ENCODE results near the gene IL4R. TPM values are rescaled to one million over a fixed set of nuclear protein-coding genes. Genes with fewer than 3 reads are reported as not detected.

IL4R gene
- total RNA-seq, 1 donor from 2014 or later: 143 TPM

DNA sequence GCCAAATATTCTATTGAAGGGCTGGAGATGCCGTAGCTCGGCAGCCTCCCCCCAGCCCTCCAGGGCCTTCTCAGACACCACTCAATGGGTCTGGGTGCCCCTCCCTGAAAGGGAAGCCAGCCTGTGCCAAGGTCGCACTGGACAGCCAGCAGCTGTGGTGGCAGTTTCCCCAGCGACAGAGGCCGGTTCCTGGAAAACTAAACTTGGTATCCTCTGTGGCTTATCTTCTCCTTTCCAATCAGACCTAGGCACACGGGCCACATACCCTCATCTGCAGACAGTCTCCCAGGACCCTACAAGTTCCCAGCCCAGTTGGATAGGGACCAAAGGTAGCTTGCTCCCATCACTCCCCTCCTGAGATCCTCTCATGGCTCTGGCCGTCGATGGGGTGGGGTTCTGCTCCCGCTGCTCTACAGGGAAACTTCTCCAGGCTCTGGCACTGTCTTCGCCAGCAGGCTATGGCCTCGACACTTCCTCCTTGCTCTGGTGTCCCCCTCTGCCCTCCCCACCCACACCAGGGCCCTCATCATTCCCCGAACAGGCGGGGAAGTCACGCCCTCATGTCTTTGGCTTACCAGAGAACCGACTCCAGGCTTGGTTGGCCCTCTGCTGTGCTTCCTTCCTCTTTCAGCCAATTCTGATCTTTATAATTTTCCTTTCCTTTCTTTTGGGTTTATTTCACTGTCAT, 69.9 kb downstream of the IL4R start:
- no peaks in the 10 kb centered on the region for H3K36me3 ChIP-seq
- H3K9me3 ChIP-seq: no peaks in the 10 kb centered on the region
- intact Hi-C loops (cut with DNase I): no loop called here
- H3K27ac ChIP-seq: peak overlapping the region; percentile 49
- no peak overlapping the region for H3K4me3 ChIP-seq
- H3K4me1 ChIP-seq: no peaks in the 10 kb centered on the region
- DNase-seq (peak; percentile 74), ATAC-seq (peak; percentile 70 to 84)
- no peaks in the 10 kb centered on the region for H3K27me3 ChIP-seq (ENCODE audit: low read depth)
- TF ChIP-seq, protein P1, sequence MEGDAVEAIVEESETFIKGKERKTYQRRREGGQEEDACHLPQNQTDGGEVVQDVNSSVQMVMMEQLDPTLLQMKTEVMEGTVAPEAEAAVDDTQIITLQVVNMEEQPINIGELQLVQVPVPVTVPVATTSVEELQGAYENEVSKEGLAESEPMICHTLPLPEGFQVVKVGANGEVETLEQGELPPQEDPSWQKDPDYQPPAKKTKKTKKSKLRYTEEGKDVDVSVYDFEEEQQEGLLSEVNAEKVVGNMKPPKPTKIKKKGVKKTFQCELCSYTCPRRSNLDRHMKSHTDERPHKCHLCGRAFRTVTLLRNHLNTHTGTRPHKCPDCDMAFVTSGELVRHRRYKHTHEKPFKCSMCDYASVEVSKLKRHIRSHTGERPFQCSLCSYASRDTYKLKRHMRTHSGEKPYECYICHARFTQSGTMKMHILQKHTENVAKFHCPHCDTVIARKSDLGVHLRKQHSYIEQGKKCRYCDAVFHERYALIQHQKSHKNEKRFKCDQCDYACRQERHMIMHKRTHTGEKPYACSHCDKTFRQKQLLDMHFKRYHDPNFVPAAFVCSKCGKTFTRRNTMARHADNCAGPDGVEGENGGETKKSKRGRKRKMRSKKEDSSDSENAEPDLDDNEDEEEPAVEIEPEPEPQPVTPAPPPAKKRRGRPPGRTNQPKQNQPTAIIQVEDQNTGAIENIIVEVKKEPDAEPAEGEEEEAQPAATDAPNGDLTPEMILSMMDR (IDR thresholded peaks at IDR 0.05): no peak

- H3K36me3 ChIP-seq: no peaks in the 10 kb centered on the region
- TF ChIP-seq, protein P1 (IDR thresholded peaks at IDR 0.05): no peak
- ATAC-seq: no peak
- no peak overlapping the region for H3K4me3 ChIP-seq
- no peaks in the 10 kb centered on the region for H3K27me3 ChIP-seq (ENCODE audit: low read depth)
- H3K9me3 ChIP-seq: no peaks in the 10 kb centered on the region
- no peak overlapping the region for H3K27ac ChIP-seq
- no peaks in the 10 kb centered on the region for H3K4me1 ChIP-seq
- DNase-seq: no peak
- intact Hi-C loops (cut with DNase I): no loop called here
Measured at GRCh38 chr16:27384425-27384824, 70.7 kb downstream of the IL4R start.

GRCh38 chr16:27385398-27385797, 71.6 kb downstream of the IL4R start:
- no peaks in the 10 kb centered on the region for H3K27me3 ChIP-seq (ENCODE audit: low read depth)
- no peaks in the 10 kb centered on the region for H3K4me1 ChIP-seq
- ATAC-seq (no peak), DNase-seq (no peak)
- TF ChIP-seq, protein P1 (IDR thresholded peaks at IDR 0.05): no peak
- H3K27ac ChIP-seq: no peak overlapping the region
- H3K4me3 ChIP-seq: no peak overlapping the region
- intact Hi-C loops (cut with DNase I): no loop called here
- no peaks in the 10 kb centered on the region for H3K36me3 ChIP-seq
- no peaks in the 10 kb centered on the region for H3K9me3 ChIP-seq

DNA sequence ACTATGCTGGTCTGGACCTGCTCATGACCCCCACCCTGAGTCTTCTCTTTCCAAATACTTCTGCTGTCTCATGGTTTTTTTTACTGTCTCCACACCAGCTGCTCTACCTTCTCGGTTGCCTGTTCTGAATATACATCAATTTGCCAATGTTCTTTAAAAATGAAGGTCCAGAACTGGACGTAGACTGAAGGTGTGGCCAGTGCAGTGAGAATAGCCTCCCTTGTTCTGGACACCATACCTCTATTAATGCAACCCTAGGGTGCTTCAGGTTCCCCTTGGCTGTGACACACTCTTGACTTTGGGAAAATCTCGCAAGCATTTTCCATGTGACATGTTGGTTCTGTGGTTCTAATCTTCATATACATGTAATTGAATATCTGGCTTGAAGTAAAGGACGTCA, 72.9 kb downstream of the IL4R start:
- TF ChIP-seq, protein P1 (IDR thresholded peaks at IDR 0.05): no peak
- intact Hi-C loops (cut with DNase I): no loop called here
- no peaks in the 10 kb centered on the region for H3K4me1 ChIP-seq

DNA sequence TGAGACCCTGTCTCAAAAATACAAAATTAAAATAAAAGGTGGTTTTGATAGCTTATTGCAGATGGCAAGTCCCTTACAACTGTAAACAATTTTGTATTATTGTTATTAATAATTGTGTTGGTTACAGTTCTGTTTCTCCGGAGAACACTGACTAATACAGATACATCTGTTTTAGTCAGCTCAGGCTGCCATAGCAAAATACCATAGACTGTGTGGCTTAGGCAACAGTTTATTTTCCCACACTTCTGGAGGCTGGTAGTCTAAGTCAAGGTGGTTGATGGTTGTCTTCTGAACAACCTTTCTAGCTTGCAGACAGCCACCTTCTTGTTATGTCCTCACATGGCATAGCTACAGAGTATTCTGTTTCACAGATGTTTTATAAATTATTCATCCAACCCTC, 74.0 kb downstream of the IL4R start:
- TF ChIP-seq, protein P1 (IDR thresholded peaks at IDR 0.05): no peak
- H3K27ac ChIP-seq: no peak overlapping the region
- no peak for DNase-seq
- no peaks in the 10 kb centered on the region for H3K27me3 ChIP-seq (ENCODE audit: low read depth)
- no peak overlapping the region for H3K4me3 ChIP-seq
- no peaks in the 10 kb centered on the region for H3K4me1 ChIP-seq
- no peak for ATAC-seq
- H3K36me3 ChIP-seq: no peaks in the 10 kb centered on the region
- H3K9me3 ChIP-seq: no peaks in the 10 kb centered on the region
- intact Hi-C loops (cut with DNase I): no loop called here

More for the DNA sequence above, 72.9 kb downstream of the IL4R start:
- Histone ChIP-seq H3K36me3 (no peaks in the 10 kb centered on the region), H3K27me3 (ENCODE audit: low read depth) (no peaks in the 10 kb centered on the region), H3K4me3 (no peak overlapping the region), H3K9me3 (no peaks in the 10 kb centered on the region), H3K27ac (no peak overlapping the region)
- ATAC-seq (no peak), DNase-seq (no peak)

Data from lower lobe of right lung (tissue), 2 donors.